Measurements from ENCODE around the gene ZSWIM1.

DNA sequence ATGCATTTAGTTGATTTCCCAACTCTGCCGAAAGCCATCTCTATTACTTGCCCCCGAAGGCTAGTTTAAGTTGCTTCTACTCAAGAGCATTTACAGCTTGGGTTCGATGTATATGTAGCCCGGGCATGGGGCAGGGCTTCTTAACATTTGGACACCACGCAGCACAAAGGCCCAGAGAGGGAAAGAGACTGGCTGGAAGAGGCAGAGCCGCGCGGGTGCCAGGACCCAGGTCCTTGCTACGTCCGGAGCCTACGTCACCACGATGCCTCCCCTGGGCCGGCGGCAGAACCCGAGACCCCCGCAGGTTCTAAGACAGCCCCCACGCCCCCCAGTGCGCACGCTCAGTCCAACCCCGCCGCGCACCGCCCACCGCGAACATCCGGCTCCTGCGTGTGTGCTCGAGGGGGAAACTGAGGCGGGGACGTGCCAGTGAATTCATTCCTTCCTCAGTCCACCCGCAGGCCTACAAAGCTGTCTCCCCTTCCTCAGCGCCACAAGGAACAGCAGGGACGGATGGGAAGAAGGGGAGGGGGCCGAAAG, 53.1 kb downstream of the ZSWIM1 start:
- TF ChIP-seq, protein P1, sequence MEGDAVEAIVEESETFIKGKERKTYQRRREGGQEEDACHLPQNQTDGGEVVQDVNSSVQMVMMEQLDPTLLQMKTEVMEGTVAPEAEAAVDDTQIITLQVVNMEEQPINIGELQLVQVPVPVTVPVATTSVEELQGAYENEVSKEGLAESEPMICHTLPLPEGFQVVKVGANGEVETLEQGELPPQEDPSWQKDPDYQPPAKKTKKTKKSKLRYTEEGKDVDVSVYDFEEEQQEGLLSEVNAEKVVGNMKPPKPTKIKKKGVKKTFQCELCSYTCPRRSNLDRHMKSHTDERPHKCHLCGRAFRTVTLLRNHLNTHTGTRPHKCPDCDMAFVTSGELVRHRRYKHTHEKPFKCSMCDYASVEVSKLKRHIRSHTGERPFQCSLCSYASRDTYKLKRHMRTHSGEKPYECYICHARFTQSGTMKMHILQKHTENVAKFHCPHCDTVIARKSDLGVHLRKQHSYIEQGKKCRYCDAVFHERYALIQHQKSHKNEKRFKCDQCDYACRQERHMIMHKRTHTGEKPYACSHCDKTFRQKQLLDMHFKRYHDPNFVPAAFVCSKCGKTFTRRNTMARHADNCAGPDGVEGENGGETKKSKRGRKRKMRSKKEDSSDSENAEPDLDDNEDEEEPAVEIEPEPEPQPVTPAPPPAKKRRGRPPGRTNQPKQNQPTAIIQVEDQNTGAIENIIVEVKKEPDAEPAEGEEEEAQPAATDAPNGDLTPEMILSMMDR (IDR thresholded peaks at IDR 0.05 in 2 of 3, conservative IDR thresholded peaks at IDR 0.05 in 1 of 3; ENCODE audit: borderline replicate concordance in 1 of 3, insufficient read depth in 1 of 3, low read depth in 2 of 3, low read length in 2 of 3): no peak
- TF ChIP-seq POLR2A (IDR thresholded peaks at IDR 0.05; ENCODE audit: borderline replicate concordance, extremely low read depth, insufficient read depth, insufficient read length): no peak
- no peak for TF ChIP-seq FOSL1 (IDR thresholded peaks at IDR 0.05; ENCODE audit: low read depth)
- TF ChIP-seq CEBPB (IDR thresholded peaks at IDR 0.05; ENCODE audit: low read depth): no peak
- no peak for TF ChIP-seq POLR2AphosphoS5 (IDR thresholded peaks at IDR 0.05; ENCODE audit: low read depth, low read length)
- no peak for TF ChIP-seq ELF1 (IDR thresholded peaks at IDR 0.05; ENCODE audit: borderline replicate concordance, low read depth)
- TF ChIP-seq, protein P2, sequence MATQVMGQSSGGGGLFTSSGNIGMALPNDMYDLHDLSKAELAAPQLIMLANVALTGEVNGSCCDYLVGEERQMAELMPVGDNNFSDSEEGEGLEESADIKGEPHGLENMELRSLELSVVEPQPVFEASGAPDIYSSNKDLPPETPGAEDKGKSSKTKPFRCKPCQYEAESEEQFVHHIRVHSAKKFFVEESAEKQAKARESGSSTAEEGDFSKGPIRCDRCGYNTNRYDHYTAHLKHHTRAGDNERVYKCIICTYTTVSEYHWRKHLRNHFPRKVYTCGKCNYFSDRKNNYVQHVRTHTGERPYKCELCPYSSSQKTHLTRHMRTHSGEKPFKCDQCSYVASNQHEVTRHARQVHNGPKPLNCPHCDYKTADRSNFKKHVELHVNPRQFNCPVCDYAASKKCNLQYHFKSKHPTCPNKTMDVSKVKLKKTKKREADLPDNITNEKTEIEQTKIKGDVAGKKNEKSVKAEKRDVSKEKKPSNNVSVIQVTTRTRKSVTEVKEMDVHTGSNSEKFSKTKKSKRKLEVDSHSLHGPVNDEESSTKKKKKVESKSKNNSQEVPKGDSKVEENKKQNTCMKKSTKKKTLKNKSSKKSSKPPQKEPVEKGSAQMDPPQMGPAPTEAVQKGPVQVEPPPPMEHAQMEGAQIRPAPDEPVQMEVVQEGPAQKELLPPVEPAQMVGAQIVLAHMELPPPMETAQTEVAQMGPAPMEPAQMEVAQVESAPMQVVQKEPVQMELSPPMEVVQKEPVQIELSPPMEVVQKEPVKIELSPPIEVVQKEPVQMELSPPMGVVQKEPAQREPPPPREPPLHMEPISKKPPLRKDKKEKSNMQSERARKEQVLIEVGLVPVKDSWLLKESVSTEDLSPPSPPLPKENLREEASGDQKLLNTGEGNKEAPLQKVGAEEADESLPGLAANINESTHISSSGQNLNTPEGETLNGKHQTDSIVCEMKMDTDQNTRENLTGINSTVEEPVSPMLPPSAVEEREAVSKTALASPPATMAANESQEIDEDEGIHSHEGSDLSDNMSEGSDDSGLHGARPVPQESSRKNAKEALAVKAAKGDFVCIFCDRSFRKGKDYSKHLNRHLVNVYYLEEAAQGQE (IDR thresholded peaks at IDR 0.05; ENCODE audit: low read depth): no peak
- TF ChIP-seq, protein P3, sequence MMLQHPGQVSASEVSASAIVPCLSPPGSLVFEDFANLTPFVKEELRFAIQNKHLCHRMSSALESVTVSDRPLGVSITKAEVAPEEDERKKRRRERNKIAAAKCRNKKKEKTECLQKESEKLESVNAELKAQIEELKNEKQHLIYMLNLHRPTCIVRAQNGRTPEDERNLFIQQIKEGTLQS (IDR thresholded peaks at IDR 0.05): no peak
- no peak for TF ChIP-seq YY1 (IDR thresholded peaks at IDR 0.05; ENCODE audit: extremely low read depth, insufficient replicate concordance, low read depth, low read length)

Measured in HCT116 (cell line).